GM21576 (cell line): ENCODE measurements around the gene GNPTG.

Experiments used
- ATAC-seq: cut with Tn5 transposase; IDR thresholded peaks from one replicate; pipeline ENCODE4 v1.9.1; 2021; ENCODE audit warnings: mild to moderate bottlenecking, moderate library complexity; ENCODE audit not compliant: unreplicated experiment

GNPTG gene

GRCh38 chr16:1392826-1393225, 41.1 kb downstream of the GNPTG start:
- ATAC-seq: no peak

- no peak for ATAC-seq
Measured at GRCh38 chr16:1393613-1394176, 42.0 kb downstream of the GNPTG start.

- ATAC-seq: no peak
Measured at GRCh38 chr16:1394367-1394951, 42.7 kb downstream of the GNPTG start.

GRCh38 chr16:1395444-1396031, 43.8 kb downstream of the GNPTG start:
- ATAC-seq: no peak

GRCh38 chr16:1397779-1398178, 46.0 kb downstream of the GNPTG start:
- no peak for ATAC-seq

- no peak for ATAC-seq
Measured at GRCh38 chr16:1398351-1398750, 46.6 kb downstream of the GNPTG start.

- ATAC-seq: no peak
Measured at GRCh38 chr16:1398826-1399581, 47.3 kb downstream of the GNPTG start.

- no peak for ATAC-seq
Measured at GRCh38 chr16:1401061-1401757, 49.5 kb downstream of the GNPTG start.

GRCh38 chr16:1401758-1402154, 50.0 kb downstream of the GNPTG start:
- ATAC-seq: no peak

GRCh38 chr16:1403036-1403435, 51.3 kb downstream of the GNPTG start:
- no peak for ATAC-seq

GRCh38 chr16:1403733-1404132, 52.0 kb downstream of the GNPTG start:
- no peak for ATAC-seq

GRCh38 chr16:1407753-1408152, 56.0 kb downstream of the GNPTG start:
- ATAC-seq: no peak

- ATAC-seq: no peak
Measured at GRCh38 chr16:1408171-1408837, 56.6 kb downstream of the GNPTG start.

- ATAC-seq: no peak
Measured at GRCh38 chr16:1412847-1413246, 61.1 kb downstream of the GNPTG start.
